KG1 (cell line): ENCODE measurements around the gene SEZ6.

Source experiments
- DNase-seq: peaks from one replicate; lab custom pipeline; 2025; lab: John Stamatoyannopoulos, UW

SEZ6 gene

DNA sequence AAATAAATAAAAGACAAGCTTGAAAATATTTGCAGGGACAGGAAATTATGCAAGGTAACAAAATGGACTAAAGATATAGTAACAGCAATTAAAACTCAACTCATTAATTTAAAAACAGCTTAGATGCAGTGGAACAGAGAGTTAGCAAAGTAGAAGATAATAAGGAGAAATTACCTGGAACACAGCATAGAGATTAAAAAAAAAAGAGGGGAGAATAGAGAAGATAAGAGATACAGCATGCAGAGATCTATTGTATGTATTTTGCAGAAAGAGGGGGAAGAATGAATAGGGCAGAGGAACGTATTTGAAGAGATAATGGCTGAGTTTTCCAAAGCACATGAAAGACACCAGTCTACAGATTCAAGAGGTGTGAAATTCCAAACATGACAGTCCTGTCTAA, 28.7 kb upstream of the SEZ6 start:
- DNase-seq, result no peak

DNA sequence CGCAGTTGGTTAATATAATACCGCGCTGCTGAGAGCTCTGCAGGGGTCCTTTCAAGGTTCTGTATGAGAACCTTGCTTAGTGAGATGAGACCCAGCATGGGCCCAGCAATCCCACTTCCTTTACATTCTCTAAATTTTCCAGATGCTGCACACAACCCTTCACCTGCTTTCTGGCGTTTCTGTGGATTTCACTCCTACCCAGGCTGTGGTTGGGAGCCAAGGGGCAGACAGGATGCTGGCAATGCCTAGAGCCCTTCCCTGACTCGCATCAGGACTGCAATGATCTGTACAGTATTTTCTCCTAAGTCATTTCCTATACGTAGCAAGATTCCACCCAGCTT, 27.0 kb upstream of the SEZ6 start:
- no peak for DNase-seq

GRCh38 chr17:29032013-29032856, 26.4 kb upstream of the SEZ6 start:
- DNase-seq, result no peak

DNA sequence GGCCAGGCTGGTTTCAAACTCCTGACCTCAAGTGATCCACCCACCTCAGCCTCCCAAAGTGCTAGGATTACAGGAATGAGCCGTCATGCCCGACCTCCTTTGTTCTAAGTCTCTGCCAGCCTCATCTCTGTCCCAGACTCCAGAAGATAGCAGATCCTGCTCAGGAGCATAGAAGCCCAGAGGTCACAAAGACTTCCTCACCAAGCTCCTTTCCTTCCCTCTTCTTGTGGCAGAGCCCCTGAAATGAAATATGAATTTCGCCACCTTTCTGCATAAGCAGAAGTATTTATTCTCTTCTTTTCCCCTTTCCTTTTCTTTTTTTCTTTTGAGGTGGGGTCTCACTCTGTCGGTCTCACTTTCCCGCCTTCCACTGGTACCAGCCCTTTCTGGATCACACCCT, 25.7 kb upstream of the SEZ6 start:
- no peak for DNase-seq

DNA sequence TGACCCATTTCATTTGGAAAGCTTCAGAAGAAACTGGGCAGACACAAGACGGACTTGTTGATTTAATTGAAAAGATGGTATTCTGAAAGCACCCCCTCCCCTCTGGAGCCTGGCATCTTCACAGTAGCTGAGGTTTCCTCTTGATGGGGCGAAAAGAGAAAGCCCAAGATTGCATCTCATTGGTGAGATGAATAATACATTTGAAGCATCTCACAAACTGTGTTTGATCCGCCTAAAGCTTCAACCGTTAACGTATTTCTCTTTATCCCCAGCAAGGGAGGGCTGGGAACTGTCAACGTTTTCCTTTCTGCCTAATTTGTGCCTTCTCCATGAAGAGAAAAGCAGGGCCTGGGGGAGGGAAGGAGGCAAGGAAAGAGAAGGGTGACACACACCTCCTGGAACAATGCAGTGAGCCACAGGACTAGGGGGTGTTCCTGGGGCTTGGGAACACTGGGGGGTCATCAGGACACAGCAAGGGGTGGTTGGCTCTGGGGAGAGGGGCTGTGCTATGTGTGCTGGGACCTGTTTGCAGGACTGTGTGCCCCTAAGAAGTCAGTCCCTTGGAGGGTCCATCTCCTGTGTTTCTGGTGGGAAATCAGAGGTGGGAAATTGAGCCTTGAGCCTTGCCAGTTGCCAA, 18.6 kb upstream of the SEZ6 start:
- DNase-seq, result no peak

GRCh38 chr17:29022074-29022473, 16.2 kb upstream of the SEZ6 start:
- no peak for DNase-seq

DNA sequence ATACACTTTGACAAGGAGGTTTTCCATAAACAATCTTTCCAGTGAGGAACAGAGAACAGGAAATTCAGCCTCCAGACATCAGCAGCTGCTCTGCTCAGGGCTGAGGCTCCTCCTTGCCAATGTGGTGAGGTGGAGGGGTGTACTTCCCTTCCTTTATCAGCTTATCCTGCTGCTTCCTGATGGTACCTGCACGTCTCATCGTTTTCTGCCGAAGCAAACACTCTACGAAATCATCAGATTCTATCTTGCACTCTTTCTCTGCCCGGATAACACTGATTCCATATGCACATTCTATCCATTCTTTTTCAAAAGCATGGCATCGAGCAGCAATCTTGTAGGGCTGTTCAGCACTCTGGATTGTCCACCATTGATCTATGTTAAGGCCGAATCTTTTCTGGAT, 15.4 kb upstream of the SEZ6 start:
- no peak for DNase-seq

DNA sequence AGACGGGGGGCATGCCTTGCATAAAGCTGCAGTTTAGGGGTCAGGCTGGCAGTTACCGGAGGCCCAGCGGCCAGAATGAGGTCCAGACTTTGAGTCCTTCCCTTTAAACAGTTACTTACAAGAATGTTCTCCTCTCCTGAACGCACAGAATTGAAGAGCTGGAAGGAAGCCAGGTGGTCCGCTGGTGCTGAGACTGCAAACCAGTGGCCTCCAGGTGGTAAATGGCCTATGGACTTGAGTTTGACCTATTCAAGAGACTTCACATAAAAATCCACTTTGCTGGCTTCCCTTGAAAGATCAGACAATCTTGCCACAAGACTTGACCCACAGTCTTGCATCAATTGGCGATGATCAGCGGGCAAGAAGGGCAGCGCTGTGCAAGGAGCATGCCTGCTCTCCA, 14.7 kb upstream of the SEZ6 start:
- DNase-seq, result no peak

GRCh38 chr17:29019475-29020181, 13.8 kb upstream of the SEZ6 start:
- DNase-seq, result no peak

DNA sequence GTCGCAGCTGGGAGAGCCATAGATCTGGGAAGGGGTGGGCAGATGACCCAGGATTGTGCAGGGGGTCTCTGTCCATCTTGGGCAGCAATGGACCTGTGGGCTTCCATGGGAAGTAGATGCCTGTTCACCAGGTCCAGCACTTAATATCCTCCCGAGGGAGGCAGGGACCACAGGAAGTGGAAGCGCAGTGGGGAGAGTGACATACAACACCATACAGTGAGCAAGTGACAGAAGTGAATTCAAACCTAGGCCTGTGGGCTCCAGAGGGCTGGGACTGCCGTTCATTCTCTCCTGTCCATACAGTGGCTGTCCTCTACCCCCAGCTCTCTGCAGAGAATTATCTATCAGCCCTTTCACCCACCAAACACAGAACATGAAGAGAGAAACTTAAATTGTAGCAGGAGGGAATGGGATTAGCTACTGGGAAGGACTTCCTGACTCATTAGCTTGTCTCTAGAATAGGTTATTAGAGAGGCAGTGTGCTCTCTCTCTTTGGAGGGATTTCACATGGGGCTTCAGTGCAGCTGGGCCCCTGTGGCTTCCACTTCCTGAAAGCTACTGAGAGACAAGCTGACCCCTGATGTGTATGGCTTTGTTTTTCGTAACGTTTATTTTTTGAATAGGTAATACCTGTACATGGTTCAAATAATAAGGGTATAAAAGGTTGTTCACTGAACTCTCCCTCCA, 13.1 kb upstream of the SEZ6 start:
- no peak for DNase-seq

GRCh38 chr17:29016345-29017210, 10.7 kb upstream of the SEZ6 start:
- DNase-seq, result no peak

DNA sequence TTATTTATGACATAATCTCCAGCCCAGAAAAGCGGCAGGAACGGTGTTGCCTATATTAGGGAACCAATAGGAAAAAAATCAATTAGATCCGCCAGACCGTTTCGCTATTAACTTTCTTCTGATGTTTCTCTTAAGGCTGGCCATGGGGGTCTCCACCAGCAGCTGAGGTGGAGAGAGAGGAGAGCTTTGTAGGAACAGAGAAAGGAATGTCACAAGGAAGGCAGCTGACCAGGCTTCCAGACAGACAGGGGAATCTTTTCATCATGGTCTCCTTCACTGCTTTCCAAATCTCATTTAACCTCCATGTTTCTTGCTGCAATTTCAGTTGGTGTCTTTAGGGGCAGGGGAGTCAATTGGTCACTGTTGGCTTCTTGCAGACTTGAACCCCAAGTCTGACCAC, 8.9 kb upstream of the SEZ6 start:
- DNase-seq, result no peak

- no peak for DNase-seq
These were observed 6.7 kb upstream of the SEZ6 start for GRCh38 chr17:29012535-29012934.

- no peak for DNase-seq
These were observed 4.8 kb upstream of the SEZ6 start for GRCh38 chr17:29010586-29010985.

DNA sequence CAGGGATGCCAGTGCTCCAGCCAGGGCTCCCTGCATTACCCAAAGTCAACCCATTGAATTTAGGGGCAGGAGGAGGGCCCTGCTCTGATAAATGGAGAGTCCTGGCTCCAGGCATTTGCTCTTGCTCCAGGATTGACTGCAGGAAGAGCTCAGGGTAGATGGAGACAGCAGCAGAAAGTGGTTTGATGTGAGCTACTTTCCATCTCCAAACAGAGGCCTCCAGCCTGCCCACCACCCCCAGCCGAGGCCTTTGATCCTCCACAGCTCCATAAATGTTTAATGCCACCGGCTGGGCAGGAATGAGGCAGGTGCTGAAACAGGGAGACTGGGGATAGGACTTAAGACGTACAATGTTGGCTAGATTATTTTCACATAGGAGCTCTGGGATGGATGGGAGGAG, 4.3 kb upstream of the SEZ6 start:
- no peak for DNase-seq

DNA sequence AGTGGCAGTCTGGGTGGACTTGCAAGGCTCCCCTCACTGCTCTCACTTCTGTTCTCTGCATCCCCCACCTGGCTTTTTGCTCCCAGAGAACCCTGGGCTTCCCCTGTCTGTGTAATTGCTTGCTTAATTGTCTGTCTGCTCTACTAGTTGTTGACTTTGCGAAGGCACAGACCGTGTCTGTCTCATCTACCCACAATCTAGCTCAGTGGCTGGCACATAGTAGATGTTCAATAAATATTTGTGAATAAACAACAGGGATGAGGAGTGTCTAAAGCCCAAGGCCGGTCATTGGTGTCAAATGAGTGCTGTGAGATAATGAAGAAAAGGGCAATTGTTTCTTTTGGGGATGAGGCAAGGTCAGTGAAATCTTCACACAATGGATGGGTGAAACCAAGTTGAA, 2.8 kb upstream of the SEZ6 start:
- DNase-seq, result no peak

GRCh38 chr17:29007860-29008455, 2.1 kb upstream of the SEZ6 start:
- DNase-seq, result no peak

DNA sequence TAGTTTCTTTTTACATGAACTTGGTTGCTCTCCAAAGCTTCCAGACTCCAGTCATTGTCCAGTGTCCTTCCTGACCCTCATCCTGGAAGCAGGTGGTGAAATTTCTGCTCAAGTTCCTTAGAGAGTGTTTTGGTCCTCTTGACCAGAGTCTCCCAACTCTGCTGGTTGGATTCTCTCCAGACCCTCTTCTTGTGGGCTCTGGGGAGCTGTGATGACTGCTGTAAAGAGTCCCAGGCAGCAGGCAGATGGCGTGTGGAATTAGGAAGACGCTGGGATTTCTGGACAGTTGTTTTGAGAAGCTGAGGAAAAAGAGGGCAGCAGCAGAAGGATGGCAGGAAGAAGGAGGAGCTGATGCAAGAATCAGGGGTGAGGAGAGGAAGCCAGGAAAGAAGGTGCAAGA, 1.6 kb upstream of the SEZ6 start:
- DNase-seq, result no peak

GRCh38 chr17:29004081-29004692, 1.6 kb downstream of the SEZ6 start:
- DNase-seq, result no peak

GRCh38 chr17:29003289-29003688, 2.5 kb downstream of the SEZ6 start:
- no peak for DNase-seq

DNA sequence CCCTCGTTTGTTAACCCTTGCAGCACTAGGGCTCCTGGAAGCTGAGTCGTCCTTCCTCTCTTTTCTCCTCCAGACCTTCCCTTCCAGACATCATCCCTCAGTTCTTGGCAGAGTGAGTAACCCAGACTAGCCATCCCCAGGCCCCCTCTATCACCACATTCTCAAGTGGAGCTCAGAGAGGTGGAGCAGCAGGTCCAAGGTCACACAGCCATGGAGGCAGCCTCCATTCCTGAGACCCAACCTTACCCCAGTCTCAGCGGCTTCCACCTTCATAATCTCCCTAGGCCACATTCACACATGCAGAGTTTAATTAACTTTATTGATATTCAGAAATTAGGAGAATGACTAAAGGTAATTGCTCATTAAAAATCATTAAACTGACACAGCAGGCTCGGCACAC, 3.0 kb downstream of the SEZ6 start:
- DNase-seq, result no peak
